Fibroblast of lung (primary cell): ENCODE results near the gene LIMCH1. TPM values are rescaled to one million over a fixed set of nuclear protein-coding genes. Genes with fewer than 3 reads are reported as not detected.

ENCODE experiments used
- DNase-seq, 2 donors: peaks; one replicate each; pipeline versions ENCODE4 v3.0.0 to v3.0.0-alpha.2; 2010; ENCODE audit warnings: low read depth in 2 of 2
- H2AFZ ChIP-seq: 2 replicates; pipeline ENCODE4 v1.5.1; 2012; ENCODE audit warnings: low read length, control low read depth, inconsistent platforms
- H3K27ac ChIP-seq: 2 replicates; pipeline ENCODE4 v1.5.1; 2011; ENCODE audit warnings: low read length, control low read depth; ENCODE audit not compliant: insufficient read depth
- H3K27me3 ChIP-seq: 2 replicates; pipeline ENCODE4 v1.5.1; 2011; ENCODE audit warnings: mild to moderate bottlenecking, low read length; ENCODE audit not compliant: control insufficient read depth, insufficient read depth
- H3K36me3 ChIP-seq: 2 replicates; pipeline ENCODE4 v1.5.1; 2011; ENCODE audit warnings: low read length; ENCODE audit not compliant: control insufficient read depth, insufficient read depth
- H3K4me1 ChIP-seq: 2 replicates; pipeline ENCODE4 v1.5.1; 2011; ENCODE audit warnings: low read length; ENCODE audit not compliant: control insufficient read depth, insufficient read depth; ENCODE audit errors: extremely low read depth
- H3K4me2 ChIP-seq: 2 replicates; pipeline ENCODE4 v1.5.1; 2011; ENCODE audit warnings: low read length, control low read depth; ENCODE audit not compliant: insufficient read depth; ENCODE audit errors: extremely low read depth
- H3K4me3 ChIP-seq, 4 experiments: fragments of 200-600 bp in 1 of 4; sonication (generic) in 1 of 4; replicated peaks in 1 of 4; 2 replicates each; pipeline ENCODE4 v1.5.1; 2011 to 2016; ENCODE audit warnings: low read length in 4 of 4, low read depth in 3 of 4, mild to moderate bottlenecking in 3 of 4, control low read depth in 2 of 4, inconsistent platforms in 1 of 4, mixed read lengths in 1 of 4; ENCODE audit not compliant: insufficient read depth in 1 of 4; ENCODE audit errors: control extremely low read depth in 1 of 4
- H3K79me2 ChIP-seq: 2 replicates; pipeline ENCODE4 v1.5.1; 2012; ENCODE audit warnings: mild to moderate bottlenecking, low read length, inconsistent platforms; ENCODE audit not compliant: control insufficient read depth, insufficient read depth
- H3K9ac ChIP-seq: 2 replicates; pipeline ENCODE4 v1.5.1; 2011; ENCODE audit warnings: mild to moderate bottlenecking, low read length, control low read depth; ENCODE audit not compliant: insufficient read depth
- H3K9me3 ChIP-seq: 2 replicates; pipeline ENCODE4 v1.5.1; 2012; ENCODE audit warnings: low read depth, low read length; ENCODE audit not compliant: control insufficient read depth, insufficient read depth
- H4K20me1 ChIP-seq: 2 replicates; pipeline ENCODE4 v1.5.1; 2011; ENCODE audit warnings: low read length; ENCODE audit not compliant: control insufficient read depth, insufficient read depth; ENCODE audit errors: extremely low read depth
- EZH2 ChIP-seq: IDR thresholded peaks from 2 replicates; pipeline ENCODE4 v1.5.1; 2012; ENCODE audit warnings: low read length, control low read depth, mild to moderate bottlenecking; ENCODE audit errors: missing control alignments
- polyA plus RNA-seq, 2 donors: library from polyadenylated mRNA; depleted of rRNA in 1 of 2; stranded (reverse) in 1 of 2; unstranded in 1 of 2; fragments of >200 nt; gene quantifications; 2 replicates each; pipeline ENCODE4 v1.2.1, GENCODE V29; 2011 to 2012; ENCODE audit warnings: missing spikeins in 1 of 2
- total RNA-seq: library from RNA; depleted of rRNA; stranded (reverse); fragments of >200 nt; gene quantifications from 2 replicates; pipeline ENCODE4 v1.2.1, GENCODE V29; 2014
- TF ChIP-seq, protein P1 (sequence below), 2 donors: IDR thresholded peaks in 1 of 2; conservative IDR thresholded peaks in 1 of 2; 1 replicate in 1 of 2; 2 replicates in 1 of 2; pipeline ENCODE4 v1.5.1; 2011 to 2012; ENCODE audit warnings: low read length in 2 of 2, control low read depth in 1 of 2, inconsistent platforms in 1 of 2, low read depth in 1 of 2, mild to moderate bottlenecking in 1 of 2

LIMCH1 gene
- total and polyA plus RNA-seq, 2 donors (not counting 1 experiment from before 2014, with no cell fraction given): 2.8 to 4.6 TPM

DNA sequence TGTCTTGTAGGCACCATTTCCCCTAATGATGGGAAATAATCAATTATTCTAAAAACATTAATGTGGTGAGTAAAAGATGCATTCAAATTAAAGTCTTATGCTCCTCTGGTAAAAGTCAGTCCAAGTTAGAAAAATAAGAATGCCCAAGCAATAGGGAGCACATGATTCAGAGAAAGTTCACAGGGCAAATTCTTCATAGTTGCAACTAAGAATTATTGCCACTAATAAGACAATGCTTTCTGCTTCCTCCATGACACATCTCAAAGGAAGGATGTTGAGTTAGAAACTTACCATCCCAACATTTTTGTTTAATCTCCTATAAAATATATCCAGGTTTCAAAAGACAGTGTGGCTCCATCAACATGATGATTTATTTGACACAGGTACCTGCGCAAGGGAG, 184.2 kb downstream of the LIMCH1 start:
- H2AFZ ChIP-seq: no peak overlapping the region
- no peaks in the 10 kb centered on the region for H3K36me3 ChIP-seq
- H4K20me1 ChIP-seq: no peaks in the 10 kb centered on the region
- DNase-seq: no peak
- TF ChIP-seq, protein P1, sequence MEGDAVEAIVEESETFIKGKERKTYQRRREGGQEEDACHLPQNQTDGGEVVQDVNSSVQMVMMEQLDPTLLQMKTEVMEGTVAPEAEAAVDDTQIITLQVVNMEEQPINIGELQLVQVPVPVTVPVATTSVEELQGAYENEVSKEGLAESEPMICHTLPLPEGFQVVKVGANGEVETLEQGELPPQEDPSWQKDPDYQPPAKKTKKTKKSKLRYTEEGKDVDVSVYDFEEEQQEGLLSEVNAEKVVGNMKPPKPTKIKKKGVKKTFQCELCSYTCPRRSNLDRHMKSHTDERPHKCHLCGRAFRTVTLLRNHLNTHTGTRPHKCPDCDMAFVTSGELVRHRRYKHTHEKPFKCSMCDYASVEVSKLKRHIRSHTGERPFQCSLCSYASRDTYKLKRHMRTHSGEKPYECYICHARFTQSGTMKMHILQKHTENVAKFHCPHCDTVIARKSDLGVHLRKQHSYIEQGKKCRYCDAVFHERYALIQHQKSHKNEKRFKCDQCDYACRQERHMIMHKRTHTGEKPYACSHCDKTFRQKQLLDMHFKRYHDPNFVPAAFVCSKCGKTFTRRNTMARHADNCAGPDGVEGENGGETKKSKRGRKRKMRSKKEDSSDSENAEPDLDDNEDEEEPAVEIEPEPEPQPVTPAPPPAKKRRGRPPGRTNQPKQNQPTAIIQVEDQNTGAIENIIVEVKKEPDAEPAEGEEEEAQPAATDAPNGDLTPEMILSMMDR (conservative IDR thresholded peaks at IDR 0.05 in 1 of 2, IDR thresholded peaks at IDR 0.05 in 1 of 2; ENCODE audit: low read depth in 1 of 2, low read length in 2 of 2): no peak
- TF ChIP-seq EZH2: no peak
- H3K4me1 ChIP-seq: no peaks in the 10 kb centered on the region
- H3K27ac ChIP-seq: no peak overlapping the region
- no peak overlapping the region for H3K4me2 ChIP-seq
- no peaks in the 10 kb centered on the region for H3K27me3 ChIP-seq
- H3K4me3 ChIP-seq: no peak overlapping the region
- peaks cover 1% of the 10 kb centered on the region for H3K9me3 ChIP-seq
- no peak overlapping the region for H3K9ac ChIP-seq
- no peaks in the 10 kb centered on the region for H3K79me2 ChIP-seq

DNA sequence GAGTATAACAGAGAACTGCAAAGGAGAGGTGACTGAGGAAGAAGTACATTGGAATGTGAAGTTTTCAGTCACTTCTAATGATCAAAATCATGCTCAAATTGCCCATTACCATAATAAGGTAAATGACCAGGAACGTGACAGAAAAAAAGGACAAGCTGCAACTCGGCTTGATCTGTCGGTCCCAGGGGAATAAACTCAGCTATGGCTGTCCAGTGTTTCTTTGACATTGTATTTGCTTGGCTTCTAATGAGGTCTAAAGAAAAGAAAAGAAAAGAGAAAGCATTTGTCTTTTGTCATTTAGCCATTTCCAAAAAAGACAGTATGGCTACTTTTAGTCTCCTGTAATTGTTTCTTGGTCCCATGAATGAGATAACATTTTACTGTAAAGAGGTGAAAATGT, 185.3 kb downstream of the LIMCH1 start:
- Histone ChIP-seq H3K4me3 (no peak overlapping the region), H3K9me3 (peaks cover 1% of the 10 kb centered on the region), H3K36me3 (no peaks in the 10 kb centered on the region), H3K79me2 (no peaks in the 10 kb centered on the region), H3K27me3 (no peaks in the 10 kb centered on the region), H2AFZ (no peak overlapping the region), H3K27ac (no peak overlapping the region), H3K4me2 (no peak overlapping the region), H3K4me1 (no peaks in the 10 kb centered on the region), H3K9ac (no peak overlapping the region), H4K20me1 (no peaks in the 10 kb centered on the region)
- TF ChIP-seq, protein P1 (conservative IDR thresholded peaks at IDR 0.05 in 1 of 2, IDR thresholded peaks at IDR 0.05 in 1 of 2; ENCODE audit: low read depth in 1 of 2, low read length in 2 of 2): no peak
- no peak for TF ChIP-seq EZH2
- no peak for DNase-seq

DNA sequence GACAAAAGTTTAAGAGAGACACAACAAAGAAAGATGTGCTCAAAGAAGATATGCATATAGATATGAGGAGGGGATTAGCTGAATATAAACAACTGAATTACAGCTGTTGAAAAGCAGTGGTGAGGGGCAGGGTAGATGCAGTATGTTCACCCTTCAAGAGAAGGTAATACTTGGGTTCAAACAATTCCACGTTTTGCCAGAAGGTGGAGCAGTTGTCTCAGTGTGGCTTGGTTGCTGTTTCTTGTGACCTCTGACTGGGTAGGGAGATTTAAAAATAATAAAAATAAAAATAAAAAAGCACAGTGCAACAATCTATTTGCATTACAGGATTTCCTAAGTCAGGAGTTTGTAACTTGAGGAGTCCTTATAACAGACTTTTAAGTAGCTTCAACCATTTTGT, 187.3 kb downstream of the LIMCH1 start:
- Histone ChIP-seq H3K36me3 (no peaks in the 10 kb centered on the region), H4K20me1 (no peaks in the 10 kb centered on the region), H3K9me3 (peaks cover 1% of the 10 kb centered on the region), H3K27me3 (no peaks in the 10 kb centered on the region), H3K4me2 (no peak overlapping the region), H3K79me2 (no peaks in the 10 kb centered on the region), H3K4me3 (no peak overlapping the region), H3K9ac (no peak overlapping the region), H3K27ac (no peak overlapping the region), H3K4me1 (no peaks in the 10 kb centered on the region), H2AFZ (no peak overlapping the region)
- DNase-seq: no peak
- no peak for TF ChIP-seq EZH2
- TF ChIP-seq, protein P1 (conservative IDR thresholded peaks at IDR 0.05 in 1 of 2, IDR thresholded peaks at IDR 0.05 in 1 of 2; ENCODE audit: low read depth in 1 of 2, low read length in 2 of 2): peak in 1 of 2 donors; percentile 35
